Activated CD4-positive, CD25-positive, alpha-beta regulatory T cell (primary cell): ENCODE results near the gene TRIM50.
"Not testable (repeated sequence)": the region's sequence is repeated elsewhere in the genome, so short reads cannot be mapped to it uniquely, and the experiment has no call there.

Source experiments
- DNase-seq, 4 experiments: peaks; one replicate each; lab custom pipeline; 2025; lab: John Stamatoyannopoulos, UW

The TRIM50 gene

GRCh38 chr7:73314271-73314670 lies 13.6 kb downstream of the TRIM50 start:
- no peak for DNase-seq

- no peak for DNase-seq
These were observed 14.4 kb downstream of the TRIM50 start for GRCh38 chr7:73313521-73313906.

- no peak for DNase-seq
These were observed 14.9 kb downstream of the TRIM50 start for GRCh38 chr7:73312831-73313520.

- not testable (repeated sequence) for DNase-seq
These were observed 16.5 kb downstream of the TRIM50 start for GRCh38 chr7:73311421-73311820.

GRCh38 chr7:73308665-73309214 lies 19.1 kb downstream of the TRIM50 start, which contains the start of gene NSUN5:
Gene NSUN5 (minus strand): TSS chr7:73308826. CDS start chr7:73308790, 36 bp downstream.
- DNase-seq = peak; percentile 75 to 89 (median 86)

- DNase-seq = no peak
These were observed 19.7 kb downstream of the TRIM50 start for GRCh38 chr7:73308074-73308664.

- no peak for DNase-seq
These were observed 20.4 kb downstream of the TRIM50 start for GRCh38 chr7:73307436-73307835.

GRCh38 chr7:73304612-73305387 lies 23.1 kb downstream of the TRIM50 start:
- DNase-seq = not testable (repeated sequence)

GRCh38 chr7:73304071-73304470 lies 23.8 kb downstream of the TRIM50 start:
- DNase-seq = no peak

- DNase-seq = no peak
These were observed 24.3 kb downstream of the TRIM50 start for GRCh38 chr7:73303546-73303945.

GRCh38 chr7:73302846-73303245 lies 25.0 kb downstream of the TRIM50 start:
- not testable (repeated sequence) for DNase-seq

- DNase-seq = not testable (repeated sequence)
These were observed 26.8 kb downstream of the TRIM50 start for GRCh38 chr7:73301108-73301507.

- DNase-seq = not testable (repeated sequence)
These were observed 28.1 kb downstream of the TRIM50 start for GRCh38 chr7:73299812-73300211.

GRCh38 chr7:73297706-73298105 lies 30.2 kb downstream of the TRIM50 start:
- DNase-seq = not testable (repeated sequence)

- DNase-seq = not testable (repeated sequence)
These were observed 30.6 kb downstream of the TRIM50 start for GRCh38 chr7:73297235-73297634.

GRCh38 chr7:73277210-73277609 lies 50.7 kb downstream of the TRIM50 start:
- not testable (repeated sequence) for DNase-seq

- DNase-seq = not testable (repeated sequence)
These were observed 60.1 kb downstream of the TRIM50 start for GRCh38 chr7:73267813-73268212.

- not testable (repeated sequence) for DNase-seq
These were observed 61.0 kb downstream of the TRIM50 start for GRCh38 chr7:73266719-73267368.
